ENCODE results near the gene SHPK. TPM values are rescaled to one million over a fixed set of nuclear protein-coding genes. Genes with fewer than 3 reads are reported as not detected.

SHPK gene
- total and polyA plus RNA-seq, 2 of the 4 experiments (the other 2 are of a cell fraction): 11.1 to 14.3 TPM

DNA sequence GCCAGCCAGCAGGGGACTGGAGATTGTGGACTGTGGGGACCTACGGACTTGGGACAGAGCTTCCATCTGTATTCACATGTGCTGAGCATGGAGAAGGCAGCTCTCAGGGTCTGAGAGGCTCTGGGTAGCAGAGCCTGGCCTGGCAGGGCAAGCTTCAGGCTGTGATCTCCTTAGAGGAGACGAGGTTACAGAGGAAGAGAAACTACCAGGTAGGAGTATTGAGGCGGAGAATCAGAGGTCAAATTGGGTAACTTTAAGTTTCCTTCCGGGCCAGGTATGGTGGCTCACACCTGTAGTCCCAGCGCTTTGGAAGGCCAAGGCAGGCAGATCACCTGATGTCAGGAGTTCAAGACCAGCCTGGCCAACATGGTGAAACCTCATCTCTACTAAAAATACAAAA lies 9.3 kb upstream of the SHPK start:
- H3K27me3 ChIP-seq (ENCODE audit: control insufficient read depth, insufficient read depth, low read length): no peaks in the 10 kb centered on the region
- H2BK120ac ChIP-seq (ENCODE audit: low read depth, low read length): no peak overlapping the region
- no peak overlapping the region for H3K18ac ChIP-seq (ENCODE audit: low read depth, low read length)
- in situ Hi-C loops (cut with MboI; ENCODE audit: low sequenced_read_pairs) (loop anchor here (10.0 kb wide), 2 partner anchors 601 to 811 kb away; no protein-coding TSS in a partner anchor), dilution Hi-C loops (cut with HindIII; ENCODE audit: low sequenced_read_pairs, unreplicated experiment) (no loop called here), intact Hi-C loops (cut with micrococcal nuclease) (loop anchor here (5.0 kb wide), 1 partner anchor 598 kb away; no protein-coding TSS in a partner anchor)
- peaks cover 1% of the 10 kb centered on the region; the same call in 1 of the 2 replicates for H3K4me1 ChIP-seq (ENCODE audit: control insufficient read depth, insufficient read depth, low read length)
- POLR2A ChIA-PET (ENCODE audit: unreplicated experiment): no interaction called here
- H3K9ac ChIP-seq (ENCODE audit: low read depth, low read length): no peak overlapping the region
- TF ChIP-seq RFX5 (IDR thresholded peaks at IDR 0.05; ENCODE audit: low read depth, low read length): no peak
- TF ChIP-seq MXI1 (IDR thresholded peaks at IDR 0.05; ENCODE audit: borderline replicate concordance, low read depth, low read length): no peak
- H3K79me1 ChIP-seq (ENCODE audit: low read depth in 1 of 2, low read length in 2 of 2): peaks cover 0 to 4% of the 10 kb centered on the region in 2 experiments; a peak in 1 of 4 replicates
- no peak overlapping the region for H3K4me2 ChIP-seq (ENCODE audit: low read depth, low read length)
- ATAC-seq (ENCODE audit: low read depth): no peak
- CTCF ChIA-PET: no interaction called here
- H4K20me1 ChIP-seq (ENCODE audit: insufficient read depth, low read length): peaks cover 2% of the 10 kb centered on the region; the same call in 1 of the 2 replicates
- H3K36me3 ChIP-seq (ENCODE audit: control insufficient read depth, insufficient read depth, low read length): peaks cover 26% of the 10 kb centered on the region
- 39% methylated on average over 2 of the region's 5 CpGs; no CpG with 5 or more reads in 1 of the 2 experiments for WGBS, 2 experiments (ENCODE audit: extremely low coverage in 2 of 2, insufficient read length in 1 of 2)
- no peak overlapping the region for H4K8ac ChIP-seq (ENCODE audit: low read depth in 2 of 2, low read length in 2 of 2)
- no peak overlapping the region for H2AK5ac ChIP-seq (ENCODE audit: low read depth, low read length)
- H2BK15ac ChIP-seq (ENCODE audit: low read depth, low read length): no peak overlapping the region
- H3K14ac ChIP-seq (replicated peaks; ENCODE audit: low read depth, low read length): no peak overlapping the region
- DNase-seq: no peak
- no peak overlapping the region for H3K56ac ChIP-seq (ENCODE audit: extremely low read depth, insufficient read depth, low read length)
- no TSS peak for BruUV-seq (replicated peaks)
- no peak overlapping the region for H2AFZ ChIP-seq (replicated peaks; ENCODE audit: low read length, poor library complexity)
- no peak overlapping the region for H4K5ac ChIP-seq (ENCODE audit: low read depth, low read length)
- H3K9me1 ChIP-seq (ENCODE audit: insufficient read depth, low read length): peaks cover 2% of the 10 kb centered on the region; the same call in 1 of the 2 replicates
- no peak overlapping the region for H3K4ac ChIP-seq (ENCODE audit: low read depth, low read length)
- no peak overlapping the region for H3K4me3 ChIP-seq (ENCODE audit: insufficient read depth, low read depth, low read length)
- no peak overlapping the region for H3K27ac ChIP-seq (ENCODE audit: insufficient read depth, low read length)
- no peak overlapping the region for H3K23ac ChIP-seq (ENCODE audit: low read depth, low read length)
- H4K91ac ChIP-seq (ENCODE audit: insufficient read depth, low read depth, low read length): no peak overlapping the region
- no peak overlapping the region for H2BK5ac ChIP-seq (ENCODE audit: low read depth, low read length, poor library complexity, severe bottlenecking)
- H2BK20ac ChIP-seq (ENCODE audit: low read depth, low read length): no peak overlapping the region
- no peak overlapping the region for H2AK9ac ChIP-seq (replicated peaks; ENCODE audit: low read depth, low read length, poor library complexity)
- no peaks in the 10 kb centered on the region for H3K9me3 ChIP-seq (ENCODE audit: control insufficient read depth, insufficient read depth, low read length)
